ENCODE results near the gene PRKAG2.

DNA sequence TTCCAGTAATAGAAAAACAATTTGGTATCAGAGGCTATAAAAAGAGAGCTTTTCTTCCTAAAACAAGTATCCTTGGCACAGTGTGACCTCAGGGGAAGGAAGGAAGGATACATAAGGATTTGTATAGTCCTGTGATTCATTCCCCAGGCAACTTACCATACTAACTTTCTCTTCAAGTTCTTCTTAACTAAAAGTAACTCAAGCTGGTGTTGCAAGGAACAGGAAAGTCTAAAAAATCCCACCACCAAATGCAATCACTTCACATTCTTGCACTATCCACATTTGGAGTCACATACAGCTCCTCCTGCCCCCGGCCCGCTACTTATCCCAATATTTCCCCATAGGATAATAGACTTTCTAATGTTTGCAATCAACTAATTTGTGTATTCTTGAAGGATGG is 84.8 kb downstream of the PRKAG2 start:
- TF ChIP-seq, protein P1, sequence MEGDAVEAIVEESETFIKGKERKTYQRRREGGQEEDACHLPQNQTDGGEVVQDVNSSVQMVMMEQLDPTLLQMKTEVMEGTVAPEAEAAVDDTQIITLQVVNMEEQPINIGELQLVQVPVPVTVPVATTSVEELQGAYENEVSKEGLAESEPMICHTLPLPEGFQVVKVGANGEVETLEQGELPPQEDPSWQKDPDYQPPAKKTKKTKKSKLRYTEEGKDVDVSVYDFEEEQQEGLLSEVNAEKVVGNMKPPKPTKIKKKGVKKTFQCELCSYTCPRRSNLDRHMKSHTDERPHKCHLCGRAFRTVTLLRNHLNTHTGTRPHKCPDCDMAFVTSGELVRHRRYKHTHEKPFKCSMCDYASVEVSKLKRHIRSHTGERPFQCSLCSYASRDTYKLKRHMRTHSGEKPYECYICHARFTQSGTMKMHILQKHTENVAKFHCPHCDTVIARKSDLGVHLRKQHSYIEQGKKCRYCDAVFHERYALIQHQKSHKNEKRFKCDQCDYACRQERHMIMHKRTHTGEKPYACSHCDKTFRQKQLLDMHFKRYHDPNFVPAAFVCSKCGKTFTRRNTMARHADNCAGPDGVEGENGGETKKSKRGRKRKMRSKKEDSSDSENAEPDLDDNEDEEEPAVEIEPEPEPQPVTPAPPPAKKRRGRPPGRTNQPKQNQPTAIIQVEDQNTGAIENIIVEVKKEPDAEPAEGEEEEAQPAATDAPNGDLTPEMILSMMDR (IDR thresholded peaks at IDR 0.05), result no peak
- TF ChIP-seq POLR2A (IDR thresholded peaks at IDR 0.05), result no peak

Data from lower leg skin (tissue), 3 donors.